Pancreas (tissue), 10 donors: ENCODE results near the gene GUK1. TPM values are rescaled to one million over a fixed set of nuclear protein-coding genes. Genes with fewer than 3 reads are reported as not detected.
A peak's percentile ranks its signal among the peaks of the same experiment; 100 is the strongest.
"Not testable (repeated sequence)": the region's sequence is repeated elsewhere in the genome, so short reads cannot be mapped to it uniquely, and the experiment has no call there.

Source experiments
- ATAC-seq, 4 donors: fragments of 200-7000 bp; cut with Tn5 transposase; one replicate each; pipeline versions ENCODE4 v1.8.0 to v1.9.1; 2020; ENCODE audit warnings: mild to moderate bottlenecking in 4 of 4, moderate library complexity in 4 of 4
- DNase-seq, 6 donors: peaks; one replicate each; pipeline ENCODE4 v3.0.0-alpha.2; 2020
- FAIRE-seq: peaks from 2 replicates; lab custom pipeline; 2012; peaks lifted over from hg19 to GRCh38; lab: Jason Lieb, UNC
- H3K27ac ChIP-seq, 4 donors: fragments of 200-600 bp; sonication (generic); 1 replicate in 3 of 4; 2 replicates in 1 of 4; pipeline versions ENCODE4 v1.5.0 to v1.8.0; 2020
- H3K27me3 ChIP-seq, 4 donors: fragments of 200-600 bp; one replicate each; pipeline ENCODE4 v1.8.0; 2021
- H3K36me3 ChIP-seq, 3 donors: fragments of 200-600 bp; sonication (generic) in 1 of 3; one replicate each; pipeline versions ENCODE4 v1.5.0 to v1.8.0; 2020 to 2021
- H3K4me1 ChIP-seq, 3 donors: fragments of 200-600 bp; one replicate each; pipeline ENCODE4 v1.8.0; 2021
- H3K4me3 ChIP-seq, 4 donors: fragments of 200-600 bp; sonication (generic) in 2 of 4; one replicate each; pipeline versions ENCODE4 v1.5.0 to v1.8.0; 2020 to 2021
- H3K9me3 ChIP-seq, 4 donors: fragments of 200-600 bp; one replicate each; pipeline ENCODE4 v1.8.0; 2021
- CTCF ChIP-seq, 4 donors: fragments of 200-600 bp; sonication (generic) in 3 of 4; IDR thresholded peaks; one replicate each; pipeline versions ENCODE4 v1.5.0 to v1.8.0; 2021; ENCODE audit warnings: antibody characterized with exemption in 4 of 4
- WGBS, 2 donors: extraction: QIAGEN DNeasy Blood & Tissue Kit; methylation state at CpG; one replicate each; pipeline ENCODE4 v1.1.7; 2013; 5-methylcytosine and 5-hydroxymethylcytosine counted together
- intact Hi-C, 3 donors: fragments of 100-400 bp; cut with DNase I; formaldehyde crosslinking; loops; one replicate each; pipeline versions ENCODE4 v1.11.1 to v1.14.2; 2022
- polyA plus RNA-seq, 2 donors: library from polyadenylated mRNA; stranded (reverse); fragments of 200-250 nt; gene quantifications; one replicate each; pipeline ENCODE4 v1.2.3, GENCODE V29; 2013
- total RNA-seq, 6 donors: library from RNA; stranded (reverse); fragmentation: NEBNext Ultra II Directional in 4 of 6; extraction: Animal tissue kit (Norgen Biotek cat#: 25700) in 4 of 6; gene quantifications; one replicate each; pipeline versions ENCODE4 v1.2.1 to v1.2.4, GENCODE V29; 2021 to 2023
- donor health status: healthy with polysubstance abuse.
- donor health status: DM: no; HTN: no; CAD: no; lungs with moderate emphysema.
- donor health status: DM: no; HTN: no; CAD: no.
- donor health status: control.
- donor health status: control.
- donor health status: Bipolar disorder and iron deficiency.
- donor health status: DM: yes; HTN: yes; CAD: no.
- donor health status: DM: no; HTN: no; CAD: no.
- donor health status: DM: no; HTN: no; CAD: no.
- donor health status: DM: yes; HTN: yes; CAD: no.

Gene GUK1
- total and polyA plus RNA-seq, 8 donors, result 71.5 to 317 (median 101) TPM

- Histone ChIP-seq H3K4me3 (no peak overlapping the region), H3K9me3 (no peaks in the 10 kb centered on the region), H3K27ac (no peak overlapping the region), H3K36me3 (no peaks in the 10 kb centered on the region), H3K4me1 (no peaks in the 10 kb centered on the region), H3K27me3 (no peaks in the 10 kb centered on the region)
- TF ChIP-seq CTCF (IDR thresholded peaks at IDR 0.05), result no peak
- ATAC-seq (no peak), FAIRE-seq (no peak), DNase-seq (no peak)
- intact Hi-C loops, result no loop called here
- WGBS, 2 donors, result 83 to 90% methylated on average over 2 of the region's 2 CpGs
These were observed 29.3 kb downstream of the GUK1 start for GRCh38 chr1:228169345-228169744.

GRCh38 chr1:228170666-228171065 is 30.6 kb downstream of the GUK1 start:
- Histone ChIP-seq H3K4me1 (no peaks in the 10 kb centered on the region), H3K27ac (no peak overlapping the region), H3K4me3 (no peak overlapping the region), H3K36me3 (peaks cover 0 to 4% (median 0%) of the 10 kb centered on the region in 3 donors), H3K9me3 (no peaks in the 10 kb centered on the region), H3K27me3 (no peaks in the 10 kb centered on the region)
- DNase-seq, result peak in 1 of 6 donors; percentile 38
- intact Hi-C loops, result no loop called here
- no peak for ATAC-seq
- FAIRE-seq, result no peak
- TF ChIP-seq CTCF (IDR thresholded peaks at IDR 0.05), result no peak
- 83 to 92% methylated on average over 7 of the region's 7 CpGs for WGBS, 2 donors

- Histone ChIP-seq H3K27me3 (no peaks in the 10 kb centered on the region), H3K36me3 (peaks cover 0 to 4% (median 0%) of the 10 kb centered on the region in 3 donors), H3K27ac (no peak overlapping the region), H3K4me3 (no peak overlapping the region), H3K4me1 (no peaks in the 10 kb centered on the region), H3K9me3 (no peaks in the 10 kb centered on the region)
- DNase-seq (peak in 3 of 6 donors; percentile 10 to 61 (median 12)), FAIRE-seq (no peak), ATAC-seq (no peak)
- 77 to 81% methylated on average over 10 of the region's 10 CpGs for WGBS, 2 donors
- intact Hi-C loops, result no loop called here
- TF ChIP-seq CTCF (IDR thresholded peaks at IDR 0.05), result no peak
These were observed 31.3 kb downstream of the GUK1 start for GRCh38 chr1:228171221-228171891.

- WGBS, 2 donors, result 80 to 83% methylated on average over 21 of the region's 21 CpGs
- Histone ChIP-seq H3K27me3 (no peaks in the 10 kb centered on the region), H3K4me3 (no peak overlapping the region), H3K4me1 (no peaks in the 10 kb centered on the region), H3K27ac (no peak overlapping the region), H3K9me3 (no peaks in the 10 kb centered on the region), H3K36me3 (peaks cover 0 to 4% (median 0%) of the 10 kb centered on the region in 3 donors)
- no peak for FAIRE-seq
- TF ChIP-seq CTCF (IDR thresholded peaks at IDR 0.05), result no peak
- intact Hi-C loops, result no loop called here
- DNase-seq, result peak in 1 of 6 donors; percentile 49
- no peak for ATAC-seq
These were observed 32.8 kb downstream of the GUK1 start for GRCh38 chr1:228172591-228173527.

GRCh38 chr1:228173528-228174481 is 33.7 kb downstream of the GUK1 start:
- H3K27ac ChIP-seq, intact Hi-C loops, H3K9me3 ChIP-seq, H3K27me3 ChIP-seq, H3K36me3 ChIP-seq, H3K4me1 ChIP-seq, FAIRE-seq, H3K4me3 ChIP-seq: not testable (repeated sequence)
- ATAC-seq, result peak; percentile 7 to 31 (median 26)
- 60 to 79% methylated on average over 26 to 37 of the region's 69 CpGs for WGBS, 2 donors
- peak in 3 of 6 donors; percentile 17 to 70 (median 55) for DNase-seq
